Ishikawa (cell line): Measurements from ENCODE around the gene UNCX.

Experiments used
- EP300 ChIP-seq: IDR thresholded peaks from 2 replicates; pipeline ENCODE4 v1.6.1; 2012; ENCODE audit warnings: borderline replicate concordance
- FOXM1 ChIP-seq: IDR thresholded peaks from 2 replicates; pipeline ENCODE4 v1.6.1; 2012; ENCODE audit warnings: low read depth, borderline replicate concordance
- RAD21 ChIP-seq: IDR thresholded peaks from 2 replicates; pipeline ENCODE4 v1.6.1; 2012; ENCODE audit warnings: low read depth
- TCF12 ChIP-seq: IDR thresholded peaks from 2 replicates; pipeline ENCODE4 v1.6.1; 2012; ENCODE audit warnings: low read depth
- YY1 ChIP-seq: IDR thresholded peaks from 2 replicates; pipeline ENCODE4 v1.6.1; 2012; ENCODE audit warnings: low read depth
- ZBTB7A ChIP-seq: IDR thresholded peaks from 2 replicates; pipeline ENCODE4 v1.6.1; 2012; ENCODE audit warnings: low read depth
- TF ChIP-seq, protein P1 (sequence below): IDR thresholded peaks from 2 replicates; pipeline ENCODE4 v1.6.1; 2012
- TF ChIP-seq, protein P2 (sequence below): IDR thresholded peaks from 2 replicates; pipeline ENCODE4 v1.6.1; 2012; ENCODE audit warnings: low read depth, mild to moderate bottlenecking
- TF ChIP-seq, protein P3 (sequence below): IDR thresholded peaks from 2 replicates; pipeline ENCODE4 v1.6.1; 2012

DNA sequence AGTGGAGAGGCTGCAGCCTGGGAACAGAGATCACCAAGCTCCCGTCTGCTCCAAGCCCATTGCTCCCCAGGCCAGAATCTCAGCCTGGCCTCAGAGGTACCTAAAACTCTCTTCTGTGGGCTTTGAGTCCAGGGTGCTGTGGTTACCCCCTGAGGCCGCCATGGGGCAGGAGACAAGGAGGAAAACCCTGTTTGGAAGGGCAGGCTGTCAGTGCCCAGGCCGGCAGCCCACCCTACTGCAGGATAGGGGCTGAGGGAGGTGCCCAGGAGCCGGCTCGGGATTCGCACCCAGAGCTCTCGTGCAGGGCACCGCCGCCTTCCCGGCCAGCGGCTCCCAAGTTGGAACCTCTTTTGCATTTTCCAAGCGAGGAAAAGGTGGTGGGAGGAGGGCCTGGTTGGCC lies 24.5 kb downstream of the UNCX start:
- TF ChIP-seq FOXM1 (no peak), YY1 (no peak), ZBTB7A (no peak), EP300 (no peak), TCF12 (no peak), RAD21 (no peak)
- TF ChIP-seq, protein P1, sequence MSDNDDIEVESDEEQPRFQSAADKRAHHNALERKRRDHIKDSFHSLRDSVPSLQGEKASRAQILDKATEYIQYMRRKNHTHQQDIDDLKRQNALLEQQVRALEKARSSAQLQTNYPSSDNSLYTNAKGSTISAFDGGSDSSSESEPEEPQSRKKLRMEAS: no peak
- TF ChIP-seq, protein P2, sequence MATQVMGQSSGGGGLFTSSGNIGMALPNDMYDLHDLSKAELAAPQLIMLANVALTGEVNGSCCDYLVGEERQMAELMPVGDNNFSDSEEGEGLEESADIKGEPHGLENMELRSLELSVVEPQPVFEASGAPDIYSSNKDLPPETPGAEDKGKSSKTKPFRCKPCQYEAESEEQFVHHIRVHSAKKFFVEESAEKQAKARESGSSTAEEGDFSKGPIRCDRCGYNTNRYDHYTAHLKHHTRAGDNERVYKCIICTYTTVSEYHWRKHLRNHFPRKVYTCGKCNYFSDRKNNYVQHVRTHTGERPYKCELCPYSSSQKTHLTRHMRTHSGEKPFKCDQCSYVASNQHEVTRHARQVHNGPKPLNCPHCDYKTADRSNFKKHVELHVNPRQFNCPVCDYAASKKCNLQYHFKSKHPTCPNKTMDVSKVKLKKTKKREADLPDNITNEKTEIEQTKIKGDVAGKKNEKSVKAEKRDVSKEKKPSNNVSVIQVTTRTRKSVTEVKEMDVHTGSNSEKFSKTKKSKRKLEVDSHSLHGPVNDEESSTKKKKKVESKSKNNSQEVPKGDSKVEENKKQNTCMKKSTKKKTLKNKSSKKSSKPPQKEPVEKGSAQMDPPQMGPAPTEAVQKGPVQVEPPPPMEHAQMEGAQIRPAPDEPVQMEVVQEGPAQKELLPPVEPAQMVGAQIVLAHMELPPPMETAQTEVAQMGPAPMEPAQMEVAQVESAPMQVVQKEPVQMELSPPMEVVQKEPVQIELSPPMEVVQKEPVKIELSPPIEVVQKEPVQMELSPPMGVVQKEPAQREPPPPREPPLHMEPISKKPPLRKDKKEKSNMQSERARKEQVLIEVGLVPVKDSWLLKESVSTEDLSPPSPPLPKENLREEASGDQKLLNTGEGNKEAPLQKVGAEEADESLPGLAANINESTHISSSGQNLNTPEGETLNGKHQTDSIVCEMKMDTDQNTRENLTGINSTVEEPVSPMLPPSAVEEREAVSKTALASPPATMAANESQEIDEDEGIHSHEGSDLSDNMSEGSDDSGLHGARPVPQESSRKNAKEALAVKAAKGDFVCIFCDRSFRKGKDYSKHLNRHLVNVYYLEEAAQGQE: no peak
- TF ChIP-seq, protein P3, sequence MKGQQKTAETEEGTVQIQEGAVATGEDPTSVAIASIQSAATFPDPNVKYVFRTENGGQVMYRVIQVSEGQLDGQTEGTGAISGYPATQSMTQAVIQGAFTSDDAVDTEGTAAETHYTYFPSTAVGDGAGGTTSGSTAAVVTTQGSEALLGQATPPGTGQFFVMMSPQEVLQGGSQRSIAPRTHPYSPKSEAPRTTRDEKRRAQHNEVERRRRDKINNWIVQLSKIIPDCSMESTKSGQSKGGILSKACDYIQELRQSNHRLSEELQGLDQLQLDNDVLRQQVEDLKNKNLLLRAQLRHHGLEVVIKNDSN: no peak
